22Rv1 (cell line): ENCODE measurements around the gene CDK2AP2.
"Not testable (repeated sequence)": the region's sequence is repeated elsewhere in the genome, so short reads cannot be mapped to it uniquely, and the experiment has no call there.

Experiments used
- H3K27ac ChIP-seq: fragments of 450-650 bp; 2 replicates; pipeline ENCODE4 v1.5.1; 2017
- ZFX ChIP-seq: fragments of 450-650 bp; IDR thresholded peaks from 2 replicates; pipeline ENCODE4 v1.6.1; 2017; ENCODE audit warnings: antibody characterized with exemption, borderline replicate concordance
- TF ChIP-seq, protein P1 (sequence below): fragments of 450-650 bp; IDR thresholded peaks from 2 replicates; pipeline ENCODE4 v1.5.1; 2017; ENCODE audit warnings: mild to moderate bottlenecking

Gene CDK2AP2

DNA sequence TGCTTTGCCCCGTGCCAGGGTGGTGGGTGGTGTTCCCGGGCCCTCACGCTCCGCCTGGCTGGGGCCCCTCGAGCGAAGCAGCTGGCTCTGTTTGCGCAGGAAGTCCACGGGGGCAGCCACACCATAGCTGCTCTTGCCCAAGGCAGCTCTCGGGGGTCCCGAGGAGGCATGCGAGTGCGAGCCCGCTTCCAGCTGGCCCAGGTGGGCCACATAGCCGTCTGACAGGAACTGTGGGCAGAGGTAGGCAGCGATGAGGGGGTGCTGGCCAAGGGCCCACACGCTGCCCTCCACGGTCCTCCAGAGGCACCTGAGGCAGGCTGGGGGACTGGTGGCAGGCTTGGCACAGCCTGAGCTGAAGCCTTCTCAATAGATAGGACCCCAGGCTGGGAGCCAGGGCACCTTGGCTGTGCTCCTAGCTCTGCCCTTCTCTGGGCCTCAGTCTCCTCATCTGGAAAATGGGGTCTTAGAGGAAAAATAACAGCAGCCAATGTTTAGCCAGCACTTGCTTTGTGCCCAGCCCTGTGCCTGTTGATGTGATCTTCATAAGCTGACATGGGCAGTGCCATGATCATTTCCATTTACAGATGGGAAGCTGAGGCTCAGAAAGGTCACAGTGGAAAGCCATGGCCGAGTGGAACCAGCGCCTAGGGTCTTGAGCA is 15.8 kb downstream of the CDK2AP2 start:
- H3K27ac ChIP-seq = no peak overlapping the region
- TF ChIP-seq, protein P1, sequence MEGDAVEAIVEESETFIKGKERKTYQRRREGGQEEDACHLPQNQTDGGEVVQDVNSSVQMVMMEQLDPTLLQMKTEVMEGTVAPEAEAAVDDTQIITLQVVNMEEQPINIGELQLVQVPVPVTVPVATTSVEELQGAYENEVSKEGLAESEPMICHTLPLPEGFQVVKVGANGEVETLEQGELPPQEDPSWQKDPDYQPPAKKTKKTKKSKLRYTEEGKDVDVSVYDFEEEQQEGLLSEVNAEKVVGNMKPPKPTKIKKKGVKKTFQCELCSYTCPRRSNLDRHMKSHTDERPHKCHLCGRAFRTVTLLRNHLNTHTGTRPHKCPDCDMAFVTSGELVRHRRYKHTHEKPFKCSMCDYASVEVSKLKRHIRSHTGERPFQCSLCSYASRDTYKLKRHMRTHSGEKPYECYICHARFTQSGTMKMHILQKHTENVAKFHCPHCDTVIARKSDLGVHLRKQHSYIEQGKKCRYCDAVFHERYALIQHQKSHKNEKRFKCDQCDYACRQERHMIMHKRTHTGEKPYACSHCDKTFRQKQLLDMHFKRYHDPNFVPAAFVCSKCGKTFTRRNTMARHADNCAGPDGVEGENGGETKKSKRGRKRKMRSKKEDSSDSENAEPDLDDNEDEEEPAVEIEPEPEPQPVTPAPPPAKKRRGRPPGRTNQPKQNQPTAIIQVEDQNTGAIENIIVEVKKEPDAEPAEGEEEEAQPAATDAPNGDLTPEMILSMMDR = no peak

DNA sequence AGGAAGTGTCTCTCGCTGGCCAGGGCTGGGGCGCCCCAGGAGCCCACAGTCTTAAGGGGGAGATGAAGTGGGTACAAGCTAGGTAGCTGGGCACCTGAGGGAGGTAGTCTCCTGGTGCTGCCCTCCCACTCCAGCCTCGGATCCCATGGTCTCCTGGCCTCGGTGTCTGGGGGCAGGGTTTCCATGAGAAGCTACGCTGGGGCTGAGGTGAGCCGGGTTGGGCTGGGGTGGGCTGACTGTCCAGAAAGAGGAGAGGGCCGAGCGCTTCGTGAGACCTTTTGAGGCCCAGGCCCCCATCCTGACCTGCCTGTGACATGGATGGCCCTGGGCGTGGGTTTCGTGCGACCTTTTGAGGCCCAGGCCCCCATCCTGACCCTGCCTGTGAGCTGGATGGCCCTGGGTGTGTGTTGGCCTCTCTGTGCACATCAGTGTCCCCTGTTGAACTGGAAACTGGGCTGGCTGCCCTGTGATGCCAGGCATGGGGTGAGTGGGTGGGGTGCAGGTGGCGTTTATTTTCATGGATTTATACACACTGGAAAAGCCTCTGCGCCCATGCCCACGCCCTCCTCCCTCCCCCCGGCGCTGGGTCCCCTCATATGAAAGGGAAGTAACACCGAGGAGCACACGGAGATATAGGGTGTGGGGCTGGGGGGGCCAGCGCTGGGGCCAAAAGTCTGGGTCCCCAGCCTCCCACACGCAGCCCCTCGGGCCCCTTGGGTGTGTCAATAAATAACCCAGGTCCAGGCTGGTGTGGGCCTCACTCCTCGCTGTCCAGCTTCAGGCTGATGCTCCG is 16.5 kb downstream of the CDK2AP2 start:
- TF ChIP-seq, protein P1 = no peak
- no peak for TF ChIP-seq ZFX

DNA sequence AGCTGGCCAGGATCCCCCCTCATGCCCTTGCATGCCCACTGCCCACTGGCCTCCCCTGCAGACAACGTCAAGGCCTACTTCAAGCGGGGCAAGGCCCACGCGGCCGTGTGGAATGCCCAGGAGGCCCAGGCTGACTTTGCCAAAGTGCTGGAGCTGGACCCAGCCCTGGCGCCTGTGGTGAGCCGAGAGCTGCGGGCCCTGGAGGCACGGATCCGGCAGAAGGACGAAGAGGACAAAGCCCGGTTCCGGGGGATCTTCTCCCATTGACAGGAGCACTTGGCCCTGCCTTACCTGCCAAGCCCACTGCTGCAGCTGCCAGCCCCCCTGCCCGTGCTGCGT is 17.3 kb downstream of the CDK2AP2 start:
- TF ChIP-seq ZFX = no peak
- TF ChIP-seq, protein P1 = no peak
- no peak overlapping the region for H3K27ac ChIP-seq

More for the DNA sequence above, 16.5 kb downstream of the CDK2AP2 start:
- H3K27ac ChIP-seq = no peak overlapping the region

DNA sequence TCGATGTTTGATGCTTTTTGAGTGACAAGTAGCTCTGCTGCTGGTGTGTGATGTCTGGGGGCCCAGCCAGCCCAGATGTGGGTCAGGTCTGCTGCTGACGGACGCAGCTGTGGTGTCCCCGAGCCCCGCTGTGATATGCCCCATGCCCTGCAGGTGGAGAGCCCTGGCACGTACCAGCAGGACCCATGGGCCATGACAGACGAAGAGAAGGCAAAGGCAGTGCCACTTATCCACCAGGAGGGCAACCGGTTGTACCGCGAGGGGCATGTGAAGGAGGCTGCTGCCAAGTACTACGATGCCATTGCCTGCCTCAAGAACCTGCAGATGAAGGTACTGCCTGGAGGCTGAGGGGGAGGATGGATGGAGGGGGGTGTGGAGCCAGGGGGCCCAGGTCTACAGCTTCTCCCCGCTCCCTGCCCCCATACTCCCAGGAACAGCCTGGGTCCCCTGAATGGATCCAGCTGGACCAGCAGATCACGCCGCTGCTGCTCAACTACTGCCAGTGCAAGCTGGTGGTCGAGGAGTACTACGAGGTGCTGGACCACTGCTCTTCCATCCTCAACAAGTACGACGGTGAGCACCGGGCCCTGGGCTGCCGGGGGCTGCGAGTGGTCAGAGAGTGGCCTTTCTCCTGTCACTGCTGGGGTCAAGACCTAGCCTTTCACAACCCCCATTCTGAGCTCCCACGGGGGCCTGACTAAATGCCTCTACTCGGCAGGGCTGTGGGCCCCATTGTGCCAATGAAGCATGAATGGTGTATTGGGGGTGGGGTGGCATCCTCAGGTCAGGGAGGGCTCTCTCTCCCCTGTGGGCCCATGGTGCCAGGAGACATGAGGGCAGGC is 17.9 kb downstream of the CDK2AP2 start:
- TF ChIP-seq, protein P1 = no peak
- TF ChIP-seq ZFX = no peak
- H3K27ac ChIP-seq = no peak overlapping the region

DNA sequence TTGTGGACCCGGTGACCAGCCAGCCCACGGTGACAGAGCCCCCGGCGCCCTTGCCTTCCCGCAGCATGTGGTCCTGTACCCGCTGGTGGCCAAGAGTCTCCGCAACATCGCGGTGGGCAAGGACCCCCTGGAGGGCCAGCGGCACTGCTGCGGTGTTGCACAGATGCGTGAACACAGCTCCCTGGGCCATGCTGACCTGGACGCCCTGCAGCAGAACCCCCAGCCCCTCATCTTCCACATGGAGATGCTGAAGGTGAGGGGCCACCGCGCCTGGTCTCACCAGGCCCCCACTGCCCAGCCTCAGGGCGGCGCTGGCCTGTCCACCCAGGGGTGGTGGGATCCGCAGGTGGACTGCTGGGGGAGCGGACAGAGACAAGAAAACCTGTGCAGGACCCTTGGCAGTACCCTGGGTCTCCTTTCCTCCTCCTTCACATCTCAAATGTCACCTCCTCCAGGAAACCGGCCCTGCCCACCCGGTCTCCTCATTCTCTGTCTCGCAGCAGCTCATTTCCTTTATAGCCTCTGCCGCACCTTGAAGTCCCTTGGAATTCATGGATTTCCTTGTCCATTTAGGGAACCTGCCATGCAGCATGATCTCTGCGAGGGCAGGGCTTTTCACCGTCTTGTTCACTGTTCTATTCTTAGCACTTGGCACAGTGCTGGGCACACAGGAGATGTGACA is 18.6 kb downstream of the CDK2AP2 start:
- TF ChIP-seq, protein P1 = no peak
- TF ChIP-seq ZFX = no peak
- H3K27ac ChIP-seq = no peak overlapping the region

DNA sequence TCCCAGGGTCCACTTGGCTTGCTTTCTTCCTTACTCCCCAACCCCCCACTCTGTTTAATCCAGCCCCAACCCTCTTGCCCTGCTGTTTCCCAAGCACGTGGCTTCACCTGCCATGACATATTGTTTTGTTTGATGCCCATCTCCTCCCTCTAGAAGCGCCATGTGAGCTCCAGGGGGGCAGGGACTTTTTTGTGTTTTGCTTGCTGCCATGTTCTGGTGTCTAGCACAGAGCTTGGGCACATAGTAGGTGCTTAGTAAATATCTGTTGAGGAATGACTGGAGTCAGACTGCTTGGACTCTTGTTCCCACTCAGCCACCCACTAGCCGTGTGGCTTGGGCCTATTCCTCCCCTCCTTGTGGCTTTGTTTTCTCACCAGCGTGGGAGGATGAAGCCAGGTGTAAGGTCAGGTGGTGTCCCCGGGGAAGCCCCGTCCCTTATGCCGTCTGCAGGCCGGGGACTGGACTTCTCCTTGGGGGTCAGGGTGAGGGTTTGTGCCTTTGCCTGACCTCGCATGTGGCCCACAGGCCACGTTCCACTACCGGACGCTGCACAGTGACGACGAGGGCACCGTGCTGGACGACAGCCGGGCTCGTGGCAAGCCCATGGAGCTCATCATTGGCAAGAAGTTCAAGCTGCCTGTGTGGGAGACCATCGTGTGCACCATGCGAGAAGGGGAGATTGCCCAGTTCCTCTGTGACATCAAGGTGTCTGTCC is 21.3 kb downstream of the CDK2AP2 start:
- TF ChIP-seq, protein P1 = no peak
- TF ChIP-seq ZFX = no peak
- H3K27ac ChIP-seq = no peak overlapping the region

DNA sequence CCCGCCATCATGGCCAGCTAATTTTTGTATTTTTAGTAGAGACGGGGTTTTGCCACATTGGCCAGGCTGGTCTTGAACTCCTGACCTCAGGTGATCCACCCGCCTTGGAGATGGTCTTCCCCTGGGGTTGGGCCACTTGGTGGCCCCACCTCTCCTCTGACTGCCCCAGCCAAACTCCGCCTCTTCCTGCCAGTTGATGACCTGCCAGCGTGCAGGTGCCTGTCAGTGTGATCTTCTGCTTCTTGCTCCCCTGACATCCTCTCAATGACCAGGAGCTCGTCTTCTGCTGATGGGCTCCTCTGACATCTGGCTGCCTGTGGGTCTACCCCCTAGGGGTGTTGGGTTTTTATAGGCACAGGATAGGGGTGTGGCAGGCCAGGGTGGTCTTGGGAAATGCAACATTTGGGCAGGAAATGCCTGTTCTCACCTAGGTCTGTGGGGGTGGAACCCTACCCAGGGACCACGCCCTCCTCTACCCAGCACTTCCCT is 22.0 kb downstream of the CDK2AP2 start:
- H3K27ac ChIP-seq = not testable (repeated sequence)
